Renal pelvis (tissue), 4 donors: Measurements from ENCODE around the gene CYP1A2. TPM values are rescaled to one million over a fixed set of nuclear protein-coding genes. Genes with fewer than 3 reads are reported as not detected.

Experiments used
- DNase-seq: peaks from one replicate; pipeline ENCODE4 v3.0.0-alpha.2; 2013
- polyA plus RNA-seq, 3 donors: library from polyadenylated mRNA; unstranded; fragments of 120-200 nt; gene quantifications; one replicate each; pipeline ENCODE4 v1.2.1, GENCODE V29; 2013; ENCODE audit not compliant: insufficient read length in 3 of 3

Gene CYP1A2
- polyA plus RNA-seq, 3 donors = 0.09 to 0.21 (median 0.16) TPM

DNA sequence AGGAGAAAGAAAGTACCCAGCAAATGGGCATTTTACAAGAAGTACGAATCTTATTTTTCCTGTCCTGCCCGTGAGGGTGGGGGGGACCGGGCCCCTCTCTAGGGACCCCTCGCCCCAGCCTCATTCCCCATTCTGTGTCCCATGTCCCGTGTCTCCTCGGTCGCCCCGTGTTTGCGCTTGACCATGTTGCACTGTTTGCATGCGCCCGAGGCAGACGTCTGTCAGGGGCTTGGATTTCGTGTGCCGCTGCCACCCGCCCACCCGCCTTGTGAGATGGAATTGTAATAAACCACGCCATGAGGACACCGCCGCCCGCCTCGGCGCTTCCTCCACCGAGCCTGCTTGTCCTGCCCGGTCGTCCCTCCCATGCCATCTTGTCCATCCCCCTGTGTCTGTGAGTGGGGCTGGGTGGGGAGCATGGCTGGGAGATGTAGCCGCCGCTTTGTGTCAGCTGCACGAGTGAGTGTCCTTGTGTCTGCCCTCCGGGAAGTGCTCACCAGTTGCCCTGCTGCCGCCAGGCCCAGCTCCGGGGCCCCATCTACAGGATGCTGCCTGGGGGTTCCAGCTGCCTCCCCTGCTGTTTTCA lies 54.3 kb downstream of the CYP1A2 start:
- DNase-seq = no peak

DNA sequence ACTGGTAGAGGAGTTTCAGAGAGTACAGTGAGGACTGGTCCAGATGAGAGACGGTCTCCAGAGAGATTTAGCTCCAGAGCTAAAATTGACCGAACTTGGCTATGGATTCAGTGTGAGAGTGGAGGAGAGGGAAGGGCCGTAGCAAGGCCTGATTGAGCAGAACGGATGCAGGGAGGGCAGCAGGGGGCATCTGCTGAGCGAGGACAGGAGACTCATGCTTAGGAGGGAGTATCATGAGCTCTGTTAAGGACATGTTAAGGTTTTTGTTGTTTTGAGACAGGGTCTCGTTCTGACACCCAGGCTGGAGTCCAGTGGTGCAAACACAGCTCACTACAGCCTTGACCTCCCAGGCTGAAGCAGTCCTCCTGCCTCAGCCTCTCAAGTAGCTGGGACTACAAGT lies 56.3 kb downstream of the CYP1A2 start:
- DNase-seq = no peak

Other genes starting within 250 kb of the CYP1A2 start
- gene ARID3B, start 207.6 kb upstream of the CYP1A2 start, polyA plus RNA-seq = 10 to 100 TPM; 15.8 to 21.1 (median 19.2) TPM
- gene CLK3, start 133.0 kb upstream of the CYP1A2 start, polyA plus RNA-seq = 10 to 100 TPM; 75.2 to 77.8 (median 75.3) TPM
- 10 to 100 TPM; 39.0 to 45.6 (median 39.2) TPM for gene EDC3, start 52.8 kb upstream of the CYP1A2 start, polyA plus RNA-seq
- under 1 TPM in 1 of 3 donors, not detected in 2; 0.04 TPM for gene CYP1A1, start 23.3 kb upstream of the CYP1A2 start, polyA plus RNA-seq
- gene CSK, start 33.2 kb downstream of the CYP1A2 start, polyA plus RNA-seq = 10 to 100 TPM; 46.0 to 55.1 (median 47.9) TPM
- under 1 TPM in 1 of 3 donors, not detected in 2; 0.04 TPM for gene LMAN1L, start 64.0 kb downstream of the CYP1A2 start, polyA plus RNA-seq
- under 1 TPM in 2 of 3 donors, not detected in 1; 0.08 to 0.09 TPM for gene CPLX3, start 77.8 kb downstream of the CYP1A2 start, polyA plus RNA-seq
- 10 to 100 TPM; 33.2 to 34.3 (median 33.6) TPM for gene ULK3, start 94.3 kb downstream of the CYP1A2 start, polyA plus RNA-seq
- gene SCAMP2, start 124.5 kb downstream of the CYP1A2 start, polyA plus RNA-seq = 10 to 100 TPM; 75.6 to 77.7 (median 77.3) TPM
- 10 to 100 TPM; 62.3 to 80.8 (median 75.5) TPM for gene MPI, start 141.2 kb downstream of the CYP1A2 start, polyA plus RNA-seq
- gene FAM219B, start 158.0 kb downstream of the CYP1A2 start, polyA plus RNA-seq = 10 to 100 TPM; 51.4 to 60.6 (median 60.2) TPM
- gene COX5A, start 189.2 kb downstream of the CYP1A2 start, polyA plus RNA-seq = 100 to 1,000 TPM; 181 to 230 (median 182) TPM
- 1 to 10 TPM; 2.5 to 3.9 (median 3.3) TPM for gene RPP25, start 207.9 kb downstream of the CYP1A2 start, polyA plus RNA-seq
- 10 to 100 TPM; 23.9 to 30.2 (median 28.4) TPM for gene SCAMP5, start 246.7 kb downstream of the CYP1A2 start, polyA plus RNA-seq